GM18909 (cell line): ENCODE data around the gene ATXN2L.
A peak's percentile ranks its signal among the peaks of the same experiment; 100 is the strongest.

ENCODE experiments used
- ATAC-seq: cut with Tn5 transposase; IDR thresholded peaks from one replicate; pipeline ENCODE4 v1.9.1; 2021; ENCODE audit warnings: mild to moderate bottlenecking; ENCODE audit not compliant: unreplicated experiment, poor library complexity

ATXN2L gene

DNA sequence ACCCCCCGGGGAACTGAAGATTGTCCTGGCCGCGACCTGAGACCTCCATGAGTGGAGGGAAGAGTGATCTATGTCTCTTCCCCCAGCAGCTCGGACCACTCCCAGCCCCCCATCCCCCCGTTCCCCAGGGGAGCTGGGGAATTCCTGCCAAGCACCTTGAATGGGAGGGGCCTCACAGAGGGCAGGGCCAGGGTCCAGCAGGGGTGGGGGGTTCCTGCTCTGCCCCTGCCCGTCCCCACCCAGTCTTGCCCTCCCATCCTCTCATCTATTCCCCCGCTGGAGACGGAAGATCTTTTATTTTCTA, 13.9 kb downstream of the ATXN2L start:
- no peak for ATAC-seq

DNA sequence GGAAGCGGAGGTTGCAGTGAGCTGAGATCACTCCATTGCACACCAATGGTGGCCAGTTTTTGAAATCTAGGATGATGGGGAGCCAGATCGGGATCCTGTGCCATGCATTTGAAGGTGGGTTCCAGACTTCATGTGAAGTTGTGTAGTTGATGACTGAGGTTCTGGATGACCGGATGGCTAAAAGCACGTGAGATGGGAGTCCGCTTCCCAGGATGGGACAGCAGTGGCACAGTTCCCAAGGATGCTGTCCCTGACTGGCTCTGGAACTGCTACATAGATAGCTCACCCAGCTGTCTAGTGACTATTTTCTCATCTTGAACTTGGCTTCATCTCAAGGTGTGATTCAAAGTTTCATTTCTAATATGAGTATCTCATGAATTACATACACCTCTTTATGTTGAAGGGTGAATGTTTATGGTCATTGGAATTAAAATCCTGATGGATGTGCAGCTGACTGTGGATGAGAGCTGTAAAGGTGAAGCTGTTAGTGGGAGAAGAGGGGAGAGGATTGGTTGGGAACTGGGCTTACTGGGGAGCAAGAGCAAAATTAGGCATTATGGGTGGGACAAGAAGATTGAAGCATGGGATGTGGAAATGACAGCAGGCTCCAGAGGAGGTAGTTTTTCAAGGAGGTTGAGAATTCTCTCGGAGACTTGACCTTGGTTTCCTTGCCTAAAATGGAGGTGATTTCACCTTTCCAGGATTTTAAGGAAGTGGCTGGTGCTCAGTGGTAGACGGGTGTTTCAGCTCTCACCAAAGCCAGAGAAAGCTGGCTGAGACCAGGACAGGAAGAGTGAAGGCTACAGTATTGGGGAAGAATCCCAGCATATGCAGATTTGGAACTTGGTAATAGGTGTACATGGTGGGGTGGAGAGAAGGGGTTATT, 15.1 kb downstream of the ATXN2L start:
- ATAC-seq: no peak

DNA sequence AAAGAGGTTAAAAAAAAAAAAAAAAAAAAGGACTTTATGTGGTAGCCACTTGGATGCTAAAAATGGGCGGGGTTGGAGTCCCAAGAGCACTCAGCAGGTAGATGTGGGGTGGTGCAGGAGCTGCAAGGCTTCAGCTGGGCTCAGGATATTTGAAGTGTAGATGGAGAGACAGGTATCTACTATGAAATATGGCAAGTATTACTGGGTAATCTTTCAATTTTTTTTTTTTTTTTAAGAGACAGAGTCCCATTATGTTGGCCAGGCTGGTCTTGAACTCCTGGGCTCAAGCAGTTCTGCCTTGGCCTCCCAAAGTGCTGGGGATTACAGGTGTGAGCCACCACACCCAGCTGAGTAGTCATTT, 15.7 kb downstream of the ATXN2L start:
- ATAC-seq: no peak

DNA sequence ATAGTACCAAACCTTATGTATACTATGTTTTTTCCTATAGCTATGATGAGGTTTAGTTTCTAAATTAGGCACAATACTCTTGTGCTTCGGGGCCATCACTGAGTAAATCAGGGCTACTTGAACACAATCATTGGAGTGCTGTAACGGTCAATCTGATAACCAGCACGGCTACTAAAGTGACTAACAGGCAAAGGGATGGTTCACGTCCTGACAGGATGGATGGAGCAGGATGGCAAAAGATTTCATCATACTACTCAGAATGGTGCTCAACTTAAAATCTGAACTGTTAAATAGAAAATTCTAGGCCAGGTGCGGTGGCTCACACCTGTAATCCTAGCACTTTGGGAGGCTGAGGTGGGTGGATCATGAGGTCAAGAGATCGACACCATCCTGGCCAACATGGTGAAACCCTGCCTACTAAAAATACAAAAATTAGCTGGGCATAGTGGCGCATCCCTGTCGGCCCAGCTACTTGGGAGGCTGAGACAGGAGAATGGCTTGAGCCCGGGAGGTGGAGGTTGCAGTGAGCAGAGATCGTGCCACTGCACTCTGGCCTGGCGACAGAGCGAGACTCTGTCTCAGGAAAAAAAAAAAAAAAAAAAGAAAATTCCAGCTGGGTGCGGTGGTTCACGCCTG, 16.3 kb downstream of the ATXN2L start:
- no peak for ATAC-seq

DNA sequence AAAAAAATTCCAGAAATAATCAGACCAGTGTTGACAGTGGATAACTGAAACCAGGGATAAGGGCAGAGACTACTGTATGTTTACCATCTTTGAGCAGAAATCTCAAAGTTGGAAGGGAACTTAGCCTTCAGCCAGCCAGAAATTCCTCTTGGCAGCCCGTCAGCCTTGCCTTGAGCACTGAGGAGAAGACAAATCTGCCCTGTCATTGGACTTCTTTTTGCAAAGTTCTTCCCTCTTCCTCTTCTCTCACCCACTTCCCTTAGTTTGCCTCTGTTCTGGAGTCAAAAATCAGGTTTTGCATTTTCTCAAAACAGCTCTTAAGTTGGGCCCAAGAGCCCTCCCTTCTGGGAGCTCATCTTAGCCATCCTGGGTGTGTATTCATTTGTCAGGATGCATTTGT, 17.1 kb downstream of the ATXN2L start:
- ATAC-seq: no peak

DNA sequence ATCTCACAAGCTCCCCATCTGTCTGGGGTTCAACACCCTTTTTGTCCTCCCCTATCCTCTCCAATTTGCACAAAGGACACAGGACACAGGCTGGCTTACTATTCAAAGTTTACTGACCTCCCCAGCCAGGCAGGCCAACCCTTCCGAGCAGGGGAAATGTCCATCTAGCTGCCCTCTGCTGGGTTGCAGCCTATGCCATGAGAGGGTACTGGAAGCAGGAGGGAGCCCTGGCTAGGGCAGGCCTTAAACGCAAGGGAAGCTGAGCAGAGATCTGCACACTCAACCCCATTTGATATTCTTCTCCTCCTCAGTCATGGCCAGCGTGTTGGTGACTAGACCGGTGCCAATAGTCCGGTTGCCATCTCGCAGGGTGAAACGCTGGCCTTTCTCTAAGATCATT, 19.9 kb downstream of the ATXN2L start:
- ATAC-seq: no peak

DNA sequence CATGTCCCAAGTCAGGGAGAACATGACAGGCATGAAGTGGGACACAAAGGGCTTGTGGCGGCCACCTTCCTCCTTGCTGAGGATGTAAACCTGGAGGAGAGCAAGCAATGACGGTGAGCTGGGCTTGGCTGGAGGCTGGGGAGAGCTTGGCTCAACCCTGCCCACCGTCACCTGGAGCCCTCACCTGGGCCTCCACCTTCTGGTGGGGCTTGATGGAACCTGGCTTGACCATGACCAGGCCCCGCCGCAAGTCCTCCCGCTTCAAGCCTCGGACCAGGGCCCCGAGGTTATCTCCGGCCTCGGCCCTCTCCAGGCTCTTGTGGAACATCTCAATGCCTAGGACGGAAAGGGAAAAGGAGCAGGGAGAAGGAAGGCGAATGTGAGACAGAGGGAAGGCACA, 21.0 kb downstream of the ATXN2L start:
- no peak for ATAC-seq

DNA sequence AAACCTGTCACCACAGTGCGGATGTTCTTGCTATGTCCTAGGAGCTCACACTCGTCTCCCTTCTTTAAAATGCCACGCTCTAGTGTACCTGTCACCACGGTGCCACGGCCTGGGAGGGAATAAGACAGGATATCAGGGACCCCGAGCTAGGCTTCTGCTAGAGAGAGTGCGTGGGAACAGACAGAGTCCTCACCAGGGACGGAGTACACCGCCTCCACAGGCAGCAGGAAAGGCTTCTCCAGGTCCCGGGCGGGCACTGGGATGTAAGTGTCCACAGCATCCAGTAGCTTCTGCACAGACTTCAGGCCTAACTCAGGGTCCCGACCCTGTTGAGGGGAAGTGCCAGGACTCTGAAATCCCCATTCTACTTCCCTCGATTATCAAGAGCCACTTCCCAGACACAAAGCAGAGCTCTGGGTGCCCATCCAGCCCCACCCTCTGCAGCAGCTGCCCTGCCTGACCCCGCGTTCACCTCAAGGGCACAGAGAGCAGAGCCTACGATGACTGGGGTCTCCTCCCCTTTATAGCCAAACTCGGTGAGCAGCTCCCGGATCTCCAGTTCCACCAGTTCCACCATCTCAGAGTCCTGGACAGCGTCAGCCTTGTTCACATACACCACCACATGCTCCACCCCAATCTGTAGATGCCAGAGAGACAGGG, 21.6 kb downstream of the ATXN2L start:
- ATAC-seq: no peak

DNA sequence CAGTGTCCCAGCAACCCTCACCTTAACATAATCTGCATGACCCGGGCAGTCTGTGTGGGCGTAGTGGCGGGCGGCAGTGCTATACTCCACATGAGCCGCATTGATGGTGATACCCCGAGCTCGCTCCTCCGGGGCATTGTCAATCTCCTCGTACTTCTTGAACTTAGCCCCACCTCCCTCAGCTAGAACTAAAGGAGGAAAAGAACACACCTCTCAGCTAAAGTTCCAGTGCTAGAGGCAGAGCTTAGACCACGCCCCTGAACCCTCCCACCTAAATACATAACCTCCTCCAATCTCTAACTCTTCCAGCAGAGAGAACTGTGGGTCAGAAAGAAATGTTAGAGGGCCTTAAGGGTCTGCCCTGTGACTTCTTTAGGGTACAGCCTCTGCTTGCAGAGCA, 22.5 kb downstream of the ATXN2L start:
- no peak for ATAC-seq

DNA sequence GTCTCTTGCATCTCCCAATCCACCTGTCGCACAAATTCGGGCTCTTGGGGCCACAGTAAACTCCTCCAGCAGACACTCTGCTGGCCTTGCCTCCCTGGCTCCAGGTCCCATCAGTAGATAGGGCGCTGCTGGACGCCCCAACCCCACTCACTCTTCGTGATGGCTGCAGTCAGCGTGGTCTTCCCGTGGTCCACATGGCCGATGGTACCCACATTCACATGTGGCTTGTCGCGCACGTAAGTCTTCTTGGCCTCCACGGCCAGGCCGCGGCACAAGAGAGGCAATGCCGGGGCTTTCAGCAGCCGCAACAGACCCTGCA, 22.9 kb downstream of the ATXN2L start:
- ATAC-seq: no peak

DNA sequence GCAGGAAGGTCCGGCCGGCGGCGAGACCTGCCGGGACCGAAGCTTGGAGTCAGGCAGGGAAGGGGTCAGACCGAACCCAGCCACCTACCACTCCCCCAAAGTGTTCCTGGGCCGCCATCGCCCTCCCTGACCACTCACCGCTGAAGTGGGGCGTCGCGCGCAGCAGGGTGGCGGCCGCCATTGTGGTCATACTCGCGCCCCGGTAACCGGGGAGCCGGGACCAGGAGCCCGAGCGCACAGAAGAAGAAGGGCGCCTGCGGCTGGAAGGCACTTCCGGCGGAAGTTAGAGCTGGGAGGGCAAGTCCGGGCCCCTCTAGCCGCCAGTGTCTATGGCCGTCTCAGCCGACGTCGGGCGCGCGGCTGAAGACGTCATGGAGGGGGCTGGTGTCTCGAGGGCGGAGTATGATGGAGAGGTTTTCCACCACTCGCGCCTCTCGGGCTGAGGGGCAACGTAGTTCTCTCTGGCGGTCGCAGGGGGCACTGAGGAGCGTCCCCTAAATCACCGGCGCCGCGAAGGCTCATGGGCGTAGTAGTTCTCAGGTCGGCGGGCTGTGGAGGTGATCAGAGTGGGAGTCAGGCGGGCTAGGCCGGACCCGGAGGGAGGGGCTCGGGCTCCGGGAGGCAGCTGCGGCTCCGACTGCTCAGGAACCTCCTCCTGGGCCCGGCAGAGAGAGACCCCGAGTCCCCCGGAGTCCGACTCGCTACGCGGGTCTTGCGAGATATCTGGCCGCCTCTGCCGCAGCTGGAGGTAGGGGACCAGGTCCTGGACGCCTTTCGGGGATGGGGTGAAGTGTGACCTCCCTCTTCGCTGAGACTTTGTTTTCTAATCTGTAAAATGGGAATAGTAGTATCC, 23.5 kb downstream of the ATXN2L start, which contains the start of gene TUFM:
TUFM (minus strand) TSS at position 269 of the 853 bp plus-strand sequence; CDS start at position 190, 79 bp downstream.
- peak; percentile 89 for ATAC-seq

DNA sequence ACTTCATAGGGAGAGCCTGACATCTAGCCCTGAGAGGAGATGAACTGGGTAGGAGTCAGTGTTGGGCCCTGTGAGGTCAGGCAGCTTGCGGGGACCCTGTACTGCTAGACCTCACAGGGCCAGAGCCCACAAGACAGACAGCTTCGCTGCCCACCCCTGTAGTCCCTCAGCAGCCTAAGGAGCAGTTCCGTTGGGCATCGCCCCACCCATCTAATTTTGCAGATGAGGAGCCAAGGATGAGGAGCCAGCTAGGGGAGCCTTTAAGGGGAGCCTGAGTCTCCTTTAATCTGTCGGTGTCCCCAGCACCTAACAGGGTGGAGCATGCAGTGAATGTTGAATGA, 24.1 kb downstream of the ATXN2L start:
- peak; percentile 15 for ATAC-seq

DNA sequence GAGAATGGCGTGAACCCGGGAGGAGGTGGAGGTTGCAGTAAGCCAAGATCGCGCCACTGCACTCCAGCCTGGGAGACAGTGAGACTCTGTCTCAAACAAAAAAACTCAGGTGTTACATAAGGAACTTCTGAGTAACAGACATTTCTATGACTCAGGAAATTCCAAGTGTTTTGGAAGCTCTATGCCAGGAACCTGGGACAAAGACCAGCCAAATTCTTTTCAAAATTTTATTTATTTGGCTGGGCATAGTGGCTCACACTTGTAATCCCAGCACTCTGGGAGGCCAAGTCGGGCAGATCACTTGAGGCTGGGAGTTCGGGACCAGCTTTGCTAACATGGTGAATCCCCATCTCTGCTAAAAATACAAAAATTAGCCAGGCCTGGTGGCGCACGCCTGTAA, 35.6 kb downstream of the ATXN2L start:
- no peak for ATAC-seq

DNA sequence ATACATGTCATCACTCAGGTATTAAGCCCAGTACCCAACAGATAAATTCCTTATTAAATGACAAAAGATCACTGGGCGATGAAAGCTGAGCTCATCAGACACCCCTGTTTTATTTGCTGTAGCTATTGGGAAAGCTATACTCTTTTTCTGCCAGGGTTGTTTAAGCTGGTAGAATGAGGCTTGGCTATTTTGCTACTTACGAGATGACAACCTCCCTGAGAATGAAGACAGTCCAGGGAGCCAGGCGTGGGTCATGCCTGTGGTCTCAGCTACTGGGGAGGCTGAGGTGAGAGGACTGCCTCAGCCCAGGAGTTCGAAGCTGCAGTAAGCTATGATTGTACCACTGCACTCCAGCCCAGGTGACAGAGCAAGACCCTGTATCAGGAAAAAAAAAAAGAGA, 36.5 kb downstream of the ATXN2L start:
- no peak for ATAC-seq

DNA sequence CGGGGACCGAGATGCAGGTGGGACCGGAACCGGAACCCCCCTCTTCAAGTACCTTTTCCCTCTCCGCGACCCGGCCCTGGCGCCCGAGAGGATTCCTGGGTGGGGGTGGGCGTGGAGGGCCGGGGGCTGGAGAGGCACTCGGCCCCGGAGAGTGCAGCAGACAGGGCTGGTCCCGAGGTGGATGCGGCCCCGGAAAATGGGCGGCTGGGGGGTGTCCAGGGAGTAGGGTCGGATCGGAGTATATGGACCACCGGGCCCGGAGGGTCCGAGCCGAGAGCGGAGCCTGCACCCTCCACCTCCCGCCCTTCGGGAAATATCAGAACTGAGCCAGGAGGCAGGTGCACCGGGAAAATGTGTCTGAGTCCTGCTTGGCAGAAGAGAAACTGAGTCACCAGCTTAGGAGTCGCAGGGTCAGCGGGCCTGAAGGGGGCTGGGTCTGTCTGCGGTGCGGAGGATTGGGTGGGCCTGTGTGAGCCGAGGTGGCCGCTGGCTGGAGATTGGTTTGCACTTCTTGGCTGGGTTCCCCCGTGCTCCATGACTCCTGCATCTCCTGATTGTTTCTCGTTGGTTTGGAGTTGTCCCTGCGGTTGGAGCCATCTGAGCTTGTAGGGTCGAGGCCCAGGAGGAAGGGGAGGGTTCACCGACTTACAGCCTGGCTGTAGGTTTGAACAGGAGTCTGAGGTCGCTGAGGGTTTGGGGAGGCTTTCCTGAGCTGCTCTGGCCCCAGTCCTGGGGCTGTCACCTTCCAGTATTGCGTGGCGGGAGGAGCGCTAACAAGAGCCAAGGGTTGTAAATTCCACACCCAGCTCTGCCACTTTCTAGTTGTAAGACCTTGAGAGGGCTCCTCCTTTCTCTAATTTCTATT, 41.4 kb downstream of the ATXN2L start:
- peak; percentile 1 for ATAC-seq

DNA sequence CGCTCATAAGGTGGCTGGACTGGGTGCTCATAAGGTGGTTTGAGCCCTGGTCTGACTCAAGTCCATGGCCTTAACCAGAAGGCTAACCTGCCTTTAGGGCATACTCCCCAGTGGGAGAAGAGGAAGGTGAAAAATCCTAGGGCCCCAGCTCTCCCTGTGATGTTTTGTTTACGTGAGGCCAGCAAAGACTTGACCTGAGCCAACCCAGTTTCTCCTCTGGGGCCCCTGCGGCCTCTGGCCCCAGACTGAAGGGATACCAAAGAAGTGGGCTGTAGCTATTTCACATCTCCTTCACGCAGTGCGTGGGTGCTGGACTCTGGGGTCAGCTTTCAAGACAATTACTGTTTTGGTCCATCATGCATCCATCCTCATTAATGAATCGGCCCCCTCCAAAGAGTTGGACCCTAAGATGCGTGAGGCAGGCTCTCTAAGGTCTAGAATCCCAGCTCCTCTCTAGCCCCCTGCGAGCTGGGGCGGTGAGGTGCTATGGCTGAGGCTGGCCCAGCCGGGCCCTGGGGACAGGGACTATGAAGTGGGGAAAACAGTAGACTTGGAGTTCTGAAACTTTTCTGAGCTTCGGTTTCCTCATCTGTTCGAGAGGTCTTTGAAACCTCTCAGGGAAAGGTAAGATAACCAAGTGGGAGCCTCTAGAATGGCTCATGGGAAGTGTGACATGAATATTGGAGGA, 42.3 kb downstream of the ATXN2L start:
- no peak for ATAC-seq

DNA sequence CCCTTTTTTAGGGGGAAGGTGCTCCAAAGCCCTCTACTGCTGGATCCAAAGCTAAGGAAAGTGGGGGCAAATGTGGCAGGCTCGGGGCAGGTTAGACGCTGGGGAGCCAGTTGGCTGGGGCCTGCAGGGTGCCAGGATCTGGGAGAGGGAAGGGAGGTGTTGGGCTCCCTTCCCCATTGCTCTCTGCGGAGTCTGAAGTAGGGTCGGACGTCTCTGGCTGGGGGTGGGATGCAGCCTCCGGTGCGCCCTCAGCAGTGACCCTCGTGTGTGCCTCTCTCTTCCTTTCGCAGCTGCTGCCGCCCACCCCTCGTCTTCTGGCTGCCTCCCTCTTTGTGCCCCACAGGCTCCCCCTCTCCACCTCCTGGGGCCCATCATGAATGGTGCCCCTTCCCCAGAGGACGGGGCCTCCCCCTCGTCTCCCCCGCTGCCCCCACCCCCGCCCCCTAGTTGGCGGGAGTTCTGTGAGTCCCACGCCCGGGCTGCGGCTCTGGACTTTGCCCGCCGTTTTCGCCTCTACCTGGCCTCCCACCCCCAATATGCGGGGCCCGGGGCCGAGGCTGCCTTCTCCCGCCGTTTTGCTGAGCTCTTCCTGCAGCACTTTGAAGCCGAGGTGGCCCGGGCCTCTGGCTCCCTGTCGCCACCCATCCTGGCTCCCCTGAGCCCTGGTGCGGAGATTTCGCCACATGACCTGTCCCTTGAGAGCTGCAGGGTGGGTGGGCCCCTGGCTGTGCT, 43.1 kb downstream of the ATXN2L start:
- no peak for ATAC-seq

DNA sequence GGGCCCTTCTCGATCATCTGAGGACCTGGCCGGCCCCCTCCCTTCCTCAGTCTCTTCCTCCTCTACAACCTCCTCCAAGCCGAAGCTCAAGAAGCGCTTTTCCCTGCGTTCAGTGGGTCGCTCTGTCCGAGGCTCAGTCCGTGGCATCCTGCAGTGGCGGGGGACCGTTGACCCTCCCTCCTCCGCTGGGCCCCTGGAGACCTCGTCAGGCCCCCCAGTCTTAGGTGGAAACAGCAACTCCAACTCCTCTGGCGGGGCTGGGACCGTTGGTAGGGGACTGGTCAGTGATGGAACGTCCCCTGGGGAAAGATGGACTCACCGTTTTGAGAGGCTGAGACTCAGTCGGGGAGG, 43.6 kb downstream of the ATXN2L start:
- no peak for ATAC-seq

DNA sequence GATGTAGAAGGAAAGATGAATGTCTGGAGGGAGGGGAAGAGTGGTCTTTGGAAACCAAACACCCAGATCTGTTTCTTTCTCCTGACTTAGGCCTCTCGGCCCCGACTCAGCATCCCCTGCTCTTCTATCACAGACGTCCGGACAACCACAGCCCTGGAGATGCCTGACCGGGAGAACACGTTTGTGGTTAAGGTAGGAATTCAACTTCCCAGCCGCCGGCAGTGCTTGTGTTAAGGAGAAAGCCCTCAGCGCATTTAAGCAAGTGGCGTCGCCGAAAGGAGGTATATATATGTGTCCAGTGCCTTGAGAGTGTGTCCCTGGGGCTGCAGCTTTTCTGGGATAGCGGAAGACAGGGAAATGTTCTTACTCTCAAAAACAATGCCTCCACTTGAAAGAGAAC, 44.4 kb downstream of the ATXN2L start:
- no peak for ATAC-seq
